Measurements from ENCODE around the gene PDSS2.
A peak's percentile ranks its signal among the peaks of the same experiment; 100 is the strongest.

The PDSS2 gene

DNA sequence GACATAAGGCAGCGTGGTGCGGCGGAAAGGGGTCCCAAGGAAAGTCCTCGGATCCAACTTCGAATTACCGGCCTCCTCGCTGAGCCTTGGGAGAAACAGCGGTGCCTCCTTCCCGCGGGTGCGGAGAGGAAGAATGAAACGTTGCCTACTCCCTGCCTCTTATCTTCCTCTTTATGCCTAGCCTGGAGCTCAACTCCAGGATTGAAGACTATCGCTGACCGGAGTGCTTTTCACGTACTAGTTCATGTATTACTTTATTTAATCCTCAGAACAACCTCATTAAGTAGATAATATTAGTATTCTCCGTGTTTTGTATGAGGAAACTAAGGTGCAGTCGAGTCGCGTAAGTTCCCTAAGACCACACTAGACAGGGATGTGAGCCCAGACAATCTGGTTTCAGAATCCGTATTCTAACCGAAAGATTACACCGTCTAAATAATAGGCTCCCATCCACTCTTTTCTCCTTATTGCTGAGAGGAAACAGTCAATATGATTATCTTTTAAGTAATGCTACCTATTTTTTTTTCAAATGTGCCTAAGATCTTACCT, 793 bp upstream of the PDSS2 start:
- Histone ChIP-seq H2AFZ (ENCODE audit: low read length) (peak overlapping the region; percentile 97), H4K20me1 (ENCODE audit: insufficient read depth, low read length, poor library complexity, severe bottlenecking) (peaks cover 3% of the 10 kb centered on the region), H3K27me3 (ENCODE audit: insufficient read depth, low read length, poor library complexity, severe bottlenecking) (no peaks in the 10 kb centered on the region), H3F3A (ENCODE audit: low read depth) (peaks cover 7% of the 10 kb centered on the region; the same call in 1 of the 2 replicates), H3K79me2 (ENCODE audit: insufficient read depth, low read length) (peaks cover 27% of the 10 kb centered on the region), H3K9me2 (replicated peaks; ENCODE audit: low read depth, low read length) (no peaks in the 10 kb centered on the region), H3K36me3 (ENCODE audit: insufficient read depth, low read length) (no peaks in the 10 kb centered on the region), H3K9me3 (ENCODE audit: insufficient read depth, low read depth, low read length) (no peaks in the 10 kb centered on the region), H3K9ac (ENCODE audit: low read depth, low read length, poor library complexity, severe bottlenecking) (peak overlapping the region; percentile 92), H3K4me2 (ENCODE audit: low read depth, low read length, poor library complexity, severe bottlenecking) (peak overlapping the region; percentile 97), H3K4me3 (ENCODE audit: low read length, poor library complexity, severe bottlenecking) (peak overlapping the region; percentile 98), H3K4me1 (ENCODE audit: insufficient read depth, low read length, poor library complexity, severe bottlenecking) (peaks cover 34% of the 10 kb centered on the region)
- TF ChIP-seq CTCF (conservative IDR thresholded peaks at IDR 0.05; ENCODE audit: low read length) = no peak
- TF ChIP-seq EZH2phosphoT487 (IDR thresholded peaks at IDR 0.05; ENCODE audit: borderline replicate concordance) = no peak

- Histone ChIP-seq H3K27me3 (ENCODE audit: insufficient read depth, low read length, poor library complexity, severe bottlenecking) (no peaks in the 10 kb centered on the region), H3K4me2 (ENCODE audit: low read depth, low read length, poor library complexity, severe bottlenecking) (peak overlapping the region; percentile 97), H3K9me3 (ENCODE audit: insufficient read depth, low read depth, low read length) (no peaks in the 10 kb centered on the region), H4K20me1 (ENCODE audit: insufficient read depth, low read length, poor library complexity, severe bottlenecking) (peaks cover 3% of the 10 kb centered on the region), H3K9ac (ENCODE audit: low read depth, low read length, poor library complexity, severe bottlenecking) (peak overlapping the region; percentile 92), H3K9me2 (replicated peaks; ENCODE audit: low read depth, low read length) (no peaks in the 10 kb centered on the region), H3K36me3 (ENCODE audit: insufficient read depth, low read length) (no peaks in the 10 kb centered on the region), H3K4me1 (ENCODE audit: insufficient read depth, low read length, poor library complexity, severe bottlenecking) (peaks cover 39% of the 10 kb centered on the region), H3F3A (ENCODE audit: low read depth) (peaks cover 7% of the 10 kb centered on the region; the same call in 1 of the 2 replicates), H2AFZ (ENCODE audit: low read length) (peak overlapping the region; percentile 97), H3K79me2 (ENCODE audit: insufficient read depth, low read length) (peaks cover 38% of the 10 kb centered on the region), H3K4me3 (ENCODE audit: low read length, poor library complexity, severe bottlenecking) (peak overlapping the region; percentile 98)
- TF ChIP-seq CTCF (conservative IDR thresholded peaks at IDR 0.05; ENCODE audit: low read length) (no peak), EZH2phosphoT487 (IDR thresholded peaks at IDR 0.05; ENCODE audit: borderline replicate concordance) (no peak)
These were observed 587 bp downstream of the PDSS2 start for GRCh38 chr6:107458672-107459282.

GRCh38 chr6:107448776-107449175, 10.6 kb downstream of the PDSS2 start:
- H3K27me3 ChIP-seq (ENCODE audit: insufficient read depth, low read length, poor library complexity, severe bottlenecking) = no peaks in the 10 kb centered on the region
- H3K4me1 ChIP-seq (ENCODE audit: insufficient read depth, low read length, poor library complexity, severe bottlenecking) = no peaks in the 10 kb centered on the region
- H3K9ac ChIP-seq (ENCODE audit: low read depth, low read length, poor library complexity, severe bottlenecking) = no peak overlapping the region
- H4K20me1 ChIP-seq (ENCODE audit: insufficient read depth, low read length, poor library complexity, severe bottlenecking) = no peaks in the 10 kb centered on the region
- peaks cover 12% of the 10 kb centered on the region for H3K79me2 ChIP-seq (ENCODE audit: insufficient read depth, low read length)
- no peak overlapping the region for H2AFZ ChIP-seq (ENCODE audit: low read length)
- H3F3A ChIP-seq (ENCODE audit: low read depth) = no peaks in the 10 kb centered on the region
- TF ChIP-seq EZH2phosphoT487 (IDR thresholded peaks at IDR 0.05; ENCODE audit: borderline replicate concordance) = no peak
- TF ChIP-seq CTCF (conservative IDR thresholded peaks at IDR 0.05; ENCODE audit: low read length) = no peak
- H3K9me3 ChIP-seq (ENCODE audit: insufficient read depth, low read depth, low read length) = peaks cover 17% of the 10 kb centered on the region; the same call in 1 of the 2 replicates
- H3K36me3 ChIP-seq (ENCODE audit: insufficient read depth, low read length) = peaks cover 3% of the 10 kb centered on the region; the same call in 1 of the 2 replicates
- H3K9me2 ChIP-seq (replicated peaks; ENCODE audit: low read depth, low read length) = no peaks in the 10 kb centered on the region
- no peak overlapping the region for H3K4me2 ChIP-seq (ENCODE audit: low read depth, low read length, poor library complexity, severe bottlenecking)
- H3K4me3 ChIP-seq (ENCODE audit: low read length, poor library complexity, severe bottlenecking) = no peak overlapping the region
